WTC11 (cell line): ENCODE results near the gene ITGAE. TPM values are rescaled to one million over a fixed set of nuclear protein-coding genes. Genes with fewer than 3 reads are reported as not detected.

Source experiments
- ATAC-seq: fragments of 200-7000 bp; cut with Tn5 transposase; 2 replicates; pipeline ENCODE4 v1.10.0; 2021; ENCODE audit warnings: mild to moderate bottlenecking, moderate library complexity
- CTCF ChIA-PET: fragments of 300-600 bp; sonication (Branson Sonifier 250); formaldehyde crosslinking; loops from one replicate; lab custom pipeline; 2021; ENCODE audit warnings: antibody characterized with exemption; lab: Charles Lee
- POLR2A ChIA-PET: fragments of 350-600 bp; sonication (Branson Sonifier 250); formaldehyde crosslinking; loops from one replicate; lab custom pipeline; 2021; ENCODE audit warnings: antibody characterized with exemption; lab: Charles Lee
- DNase-seq: peaks from one replicate; pipeline ENCODE4 v3.0.0; 2021; ENCODE audit warnings: low spot score
- H3K27ac Mint-ChIP-seq: 2 replicates; pipeline ENCODE4 v1.8.0; 2021; ENCODE audit warnings: mixed read lengths
- H3K27me3 Mint-ChIP-seq: 2 replicates; pipeline ENCODE4 v1.8.0; 2021; ENCODE audit warnings: low read depth, mild to moderate bottlenecking, moderate library complexity, mixed read lengths
- H3K36me3 Mint-ChIP-seq: 2 replicates; pipeline ENCODE4 v1.8.0; 2021; ENCODE audit warnings: mixed read lengths
- H3K4me1 Mint-ChIP-seq: 2 replicates; pipeline ENCODE4 v1.8.0; 2022; ENCODE audit warnings: mixed read lengths
- H3K4me3 Mint-ChIP-seq: 2 replicates; pipeline ENCODE4 v1.8.0; 2021; ENCODE audit warnings: mild to moderate bottlenecking, moderate library complexity, mixed read lengths
- H3K9me3 Mint-ChIP-seq: 2 replicates; pipeline ENCODE4 v1.8.0; 2021; ENCODE audit warnings: mixed read lengths
- AR ChIP-seq: fragments of 250-450 bp; sonication (Bioruptor Pico); IDR thresholded peaks from 2 replicates; pipeline ENCODE4 v1.9.0; 2021; ENCODE audit warnings: mild to moderate bottlenecking
- ARID4B ChIP-seq: sonication (generic); formaldehyde crosslinking; IDR thresholded peaks from 2 replicates; pipeline ENCODE4 v1.8.0; 2023; ENCODE audit warnings: missing genetic modification reagents, mild to moderate bottlenecking, borderline replicate concordance
- ATF6 ChIP-seq: sonication (generic); formaldehyde crosslinking; IDR thresholded peaks from 2 replicates; pipeline ENCODE4 v1.8.1; 2023; ENCODE audit warnings: mild to moderate bottlenecking, missing genetic modification reagents
- FOXK1 ChIP-seq: sonication (generic); formaldehyde crosslinking; IDR thresholded peaks from 2 replicates; pipeline ENCODE4 v1.8.0; 2022; ENCODE audit warnings: mild to moderate bottlenecking, moderate library complexity, missing genetic modification reagents
- JAZF1 ChIP-seq: fragments of 250-450 bp; sonication (Bioruptor Pico); IDR thresholded peaks from 2 replicates; pipeline ENCODE4 v1.9.0; 2021; ENCODE audit warnings: moderate library complexity, mild to moderate bottlenecking, inconsistent platforms
- JUN ChIP-seq: sonication (generic); formaldehyde crosslinking; IDR thresholded peaks from 2 replicates; pipeline ENCODE4 v1.8.0; 2023; ENCODE audit warnings: mild to moderate bottlenecking, missing genetic modification reagents
- MLX ChIP-seq: sonication (generic); formaldehyde crosslinking; IDR thresholded peaks from 2 replicates; pipeline ENCODE4 v1.8.1; 2023; ENCODE audit warnings: mild to moderate bottlenecking, missing genetic modification reagents, moderate library complexity
- MXD4 ChIP-seq: fragments of 250-450 bp; sonication (Bioruptor Pico); IDR thresholded peaks from 2 replicates; pipeline ENCODE4 v1.8.0; 2021; ENCODE audit warnings: mild to moderate bottlenecking, moderate library complexity, borderline replicate concordance
- RELA ChIP-seq: sonication (generic); formaldehyde crosslinking; IDR thresholded peaks from 2 replicates; pipeline ENCODE4 v1.8.1; 2022; ENCODE audit warnings: missing genetic modification reagents, mild to moderate bottlenecking, borderline replicate concordance
- SMAD4 ChIP-seq: sonication (generic); formaldehyde crosslinking; IDR thresholded peaks from 2 replicates; pipeline ENCODE4 v1.8.0; 2022; ENCODE audit warnings: mild to moderate bottlenecking, missing genetic modification reagents
- SOX15 ChIP-seq: fragments of 250-450 bp; sonication (Bioruptor Pico); IDR thresholded peaks from 2 replicates; pipeline ENCODE4 v1.9.0; 2021; ENCODE audit warnings: mild to moderate bottlenecking
- TEAD1 ChIP-seq: sonication (generic); formaldehyde crosslinking; IDR thresholded peaks from 2 replicates; pipeline ENCODE4 v1.8.0; 2022; ENCODE audit warnings: mild to moderate bottlenecking, missing genetic modification reagents
- USF1 ChIP-seq: sonication (generic); formaldehyde crosslinking; IDR thresholded peaks from 2 replicates; pipeline ENCODE4 v1.8.0; 2022; ENCODE audit warnings: mild to moderate bottlenecking, missing genetic modification reagents
- total RNA-seq: library from RNA; stranded (reverse); gene quantifications from 3 replicates; pipeline ENCODE4 v1.2.3, GENCODE V29; 2021

The ITGAE gene
- total RNA-seq, 1 experiment from 2014 or later: 19.5 TPM

- ChIA-PET POLR2A (no interaction called here), CTCF (interaction anchor here (0.5 to 3.8 kb wide), 5 partner anchors 23 to 114 kb away, joined by 3 to 36 read pairs (median 4); no protein-coding TSS in a partner anchor)
- no peak for ATAC-seq
- Mint-ChIP-seq H3K27me3 (no peaks in the 10 kb centered on the region), H3K4me1 (0 out of 2 replicates have a peak, but pooled peaks cover 7% of the 10 kb centered on the region), H3K36me3 (no peaks in the 10 kb centered on the region), H3K4me3 (no peak overlapping the region), H3K27ac (no peak overlapping the region)
- TF ChIP-seq JUN (CRISPR knock-in tag): no peak
- no peak for TF ChIP-seq USF1 (CRISPR knock-in tag)
- TF ChIP-seq FOXK1 (CRISPR knock-in tag): no peak
- no peak for TF ChIP-seq JAZF1 (CRISPR knock-in tag)
- no peak for TF ChIP-seq MXD4 (CRISPR knock-in tag)
- TF ChIP-seq MLX (CRISPR knock-in tag): no peak
- no peak for TF ChIP-seq RELA (CRISPR knock-in tag)
- TF ChIP-seq ATF6 (CRISPR knock-in tag): no peak
- no peak for TF ChIP-seq TEAD1
- no peak for TF ChIP-seq SOX15 (CRISPR knock-in tag)
- TF ChIP-seq AR (CRISPR knock-in tag): no peak
- no peak for TF ChIP-seq ARID4B (CRISPR knock-in tag)
- no peak for TF ChIP-seq SMAD4
- TF ChIP-seq, all 79 proteins: peak for 0
- no peaks in the 10 kb centered on the region for H3K9me3 Mint-ChIP-seq
- no peak for DNase-seq
Measured at GRCh38 chr17:3796110-3796821, 4.7 kb downstream of the ITGAE start.
